SK-N-SH treated with all-trans-retinoic acid at 6 μM for 48 hours (cell line): ENCODE results near the gene ENAH.

Experiments
- ARNTL ChIP-seq: fragments of 450-650 bp; formaldehyde crosslinking; IDR thresholded peaks from 2 replicates; pipeline ENCODE4 v1.5.0; 2020; ENCODE audit warnings: low read depth, mild to moderate bottlenecking, moderate library complexity, borderline replicate concordance
- GLIS3 ChIP-seq: fragments of 250-450 bp; sonication (Bioruptor Pico); IDR thresholded peaks from 2 replicates; pipeline ENCODE4 v1.5.0; 2020; ENCODE audit warnings: mild to moderate bottlenecking, moderate library complexity
- ISL1 ChIP-seq: fragments of 250-450 bp; sonication (Bioruptor Pico); IDR thresholded peaks from 2 replicates; pipeline ENCODE4 v2.1.2; 2022; ENCODE audit warnings: mild to moderate bottlenecking, moderate library complexity
- PATZ1 ChIP-seq: fragments of 250-450 bp; sonication (Bioruptor Pico); IDR thresholded peaks from 2 replicates; pipeline ENCODE4 v1.8.0; 2020; ENCODE audit warnings: mild to moderate bottlenecking, moderate library complexity, borderline replicate concordance
- SNAI2 ChIP-seq: fragments of 250-450 bp; sonication (Bioruptor Pico); IDR thresholded peaks from 2 replicates; pipeline ENCODE4 v1.5.0; 2020; ENCODE audit warnings: mild to moderate bottlenecking, moderate library complexity
- TOX ChIP-seq: fragments of 250-450 bp; sonication (Bioruptor Pico); IDR thresholded peaks from 2 replicates; pipeline ENCODE4 v1.8.0; 2021; ENCODE audit warnings: mild to moderate bottlenecking, moderate library complexity, borderline replicate concordance
- TSHZ2 ChIP-seq: fragments of 250-450 bp; sonication (Bioruptor Pico); IDR thresholded peaks from 2 replicates; pipeline ENCODE4 v1.5.0; 2020; ENCODE audit warnings: mild to moderate bottlenecking, moderate library complexity
- ZFP3 ChIP-seq: fragments of 250-450 bp; sonication (Bioruptor Pico); IDR thresholded peaks from 2 replicates; pipeline ENCODE4 v1.5.0; 2020; ENCODE audit warnings: mild to moderate bottlenecking, moderate library complexity
- ZFP30 ChIP-seq: fragments of 450-650 bp; formaldehyde crosslinking; IDR thresholded peaks from 2 replicates; pipeline ENCODE4 v1.5.0; 2022; ENCODE audit warnings: mild to moderate bottlenecking, moderate library complexity
- ZNF565 ChIP-seq: fragments of 450-650 bp; formaldehyde crosslinking; conservative IDR thresholded peaks from 2 replicates; pipeline ENCODE4 v1.5.0; 2020; ENCODE audit warnings: low read depth, mild to moderate bottlenecking, moderate library complexity
- TF ChIP-seq, protein P1 (sequence below): fragments of 250-450 bp; sonication (Bioruptor Pico); IDR thresholded peaks from 2 replicates; pipeline ENCODE4 v1.8.0; 2021; ENCODE audit warnings: low read depth, mild to moderate bottlenecking, moderate library complexity, borderline replicate concordance

- TF ChIP-seq ZFP30 (CRISPR knock-in tag) (no peak), ZFP3 (CRISPR knock-in tag) (no peak), PATZ1 (CRISPR knock-in tag) (no peak), ISL1 (CRISPR knock-in tag) (no peak), SNAI2 (no peak), TSHZ2 (CRISPR knock-in tag) (no peak), ARNTL (CRISPR knock-in tag) (no peak), ZNF565 (CRISPR knock-in tag) (no peak), GLIS3 (CRISPR knock-in tag) (no peak), TOX (no peak)
- TF ChIP-seq, protein P1, sequence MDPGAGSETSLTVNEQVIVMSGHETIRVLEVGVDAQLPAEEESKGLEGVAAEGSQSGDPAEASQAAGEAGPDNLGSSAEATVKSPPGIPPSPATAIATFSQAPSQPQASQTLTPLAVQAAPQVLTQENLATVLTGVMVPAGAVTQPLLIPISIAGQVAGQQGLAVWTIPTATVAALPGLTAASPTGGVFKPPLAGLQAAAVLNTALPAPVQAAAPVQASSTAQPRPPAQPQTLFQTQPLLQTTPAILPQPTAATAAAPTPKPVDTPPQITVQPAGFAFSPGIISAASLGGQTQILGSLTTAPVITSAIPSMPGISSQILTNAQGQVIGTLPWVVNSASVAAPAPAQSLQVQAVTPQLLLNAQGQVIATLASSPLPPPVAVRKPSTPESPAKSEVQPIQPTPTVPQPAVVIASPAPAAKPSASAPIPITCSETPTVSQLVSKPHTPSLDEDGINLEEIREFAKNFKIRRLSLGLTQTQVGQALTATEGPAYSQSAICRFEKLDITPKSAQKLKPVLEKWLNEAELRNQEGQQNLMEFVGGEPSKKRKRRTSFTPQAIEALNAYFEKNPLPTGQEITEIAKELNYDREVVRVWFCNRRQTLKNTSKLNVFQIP (CRISPR knock-in tag): no peak
These were observed 59.5 kb downstream of the ENAH start for GRCh38 chr1:225593414-225593813.
